ENCODE measurements around the gene PEX5.
A peak's percentile ranks its signal among the peaks of the same experiment; 100 is the strongest.
"Not testable (repeated sequence)": the region's sequence is repeated elsewhere in the genome, so short reads cannot be mapped to it uniquely, and the experiment has no call there.

The PEX5 gene

DNA sequence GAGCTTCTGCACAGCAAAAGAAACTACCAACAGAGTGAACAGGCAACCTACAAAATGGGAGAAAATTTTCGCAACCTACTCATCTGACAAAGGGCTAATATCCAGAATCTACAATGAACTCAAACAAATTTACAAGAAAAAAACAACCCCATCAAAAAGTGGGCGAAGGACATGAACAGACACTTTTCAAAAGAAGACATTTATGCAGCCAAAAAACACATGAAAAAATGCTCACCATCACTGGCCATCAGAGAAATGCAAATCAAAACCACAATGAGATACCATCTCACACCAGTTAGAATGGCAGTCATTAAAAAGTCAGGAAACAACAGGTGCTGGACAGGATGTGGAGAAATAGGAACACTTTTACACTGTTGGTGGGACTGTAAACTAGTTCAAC is 24.3 kb downstream of the PEX5 start:
- not testable (repeated sequence) for ATAC-seq (replicated peaks); DNase-seq; H3K4me1 Mint-ChIP-seq; H3K4me3 Mint-ChIP-seq; H3K27me3 Mint-ChIP-seq; H3K9me3 Mint-ChIP-seq; H3K27ac Mint-ChIP-seq
- peaks cover 33 to 40% of the 10 kb centered on the region in 2 donors for H3K36me3 Mint-ChIP-seq

DNA sequence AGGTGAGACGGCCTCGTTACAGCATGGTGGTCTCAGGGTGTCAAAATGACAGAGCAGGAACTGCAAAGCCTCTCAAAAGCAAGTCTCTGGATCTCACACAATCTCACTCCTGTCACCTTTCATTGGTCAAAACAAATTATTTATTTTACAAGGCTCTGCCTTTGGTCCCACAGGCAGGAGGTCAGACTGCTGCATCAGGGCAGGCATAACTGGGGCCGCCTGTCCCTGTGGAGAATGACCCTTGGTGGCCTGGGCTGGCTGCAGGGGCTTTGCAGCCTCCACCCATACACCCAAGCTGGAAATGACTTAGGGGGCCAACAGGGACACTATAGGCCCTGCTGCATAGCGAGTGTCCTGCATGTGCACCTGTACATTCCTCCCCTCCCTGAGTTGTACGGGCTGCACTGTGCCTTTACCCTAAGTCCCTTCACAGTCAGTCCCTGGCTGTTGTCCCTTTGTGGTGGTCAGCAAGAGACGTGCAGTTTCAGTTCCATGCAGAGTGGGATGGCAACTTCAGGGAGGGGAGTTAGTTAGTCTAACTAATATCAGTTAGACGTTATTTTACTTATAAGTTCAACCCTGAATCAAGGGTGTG is 28.1 kb downstream of the PEX5 start:
- Mint-ChIP-seq H3K9me3 (peaks cover 0 to 5% of the 10 kb centered on the region in 2 donors), H3K27me3 (no peaks in the 10 kb centered on the region), H3K27ac (no peak overlapping the region), H3K4me3 (no peak overlapping the region), H3K36me3 (peaks cover 6 to 8% of the 10 kb centered on the region in 2 donors), H3K4me1 (no peaks in the 10 kb centered on the region)
- no peak for DNase-seq
- ATAC-seq (replicated peaks), result no peak

DNA sequence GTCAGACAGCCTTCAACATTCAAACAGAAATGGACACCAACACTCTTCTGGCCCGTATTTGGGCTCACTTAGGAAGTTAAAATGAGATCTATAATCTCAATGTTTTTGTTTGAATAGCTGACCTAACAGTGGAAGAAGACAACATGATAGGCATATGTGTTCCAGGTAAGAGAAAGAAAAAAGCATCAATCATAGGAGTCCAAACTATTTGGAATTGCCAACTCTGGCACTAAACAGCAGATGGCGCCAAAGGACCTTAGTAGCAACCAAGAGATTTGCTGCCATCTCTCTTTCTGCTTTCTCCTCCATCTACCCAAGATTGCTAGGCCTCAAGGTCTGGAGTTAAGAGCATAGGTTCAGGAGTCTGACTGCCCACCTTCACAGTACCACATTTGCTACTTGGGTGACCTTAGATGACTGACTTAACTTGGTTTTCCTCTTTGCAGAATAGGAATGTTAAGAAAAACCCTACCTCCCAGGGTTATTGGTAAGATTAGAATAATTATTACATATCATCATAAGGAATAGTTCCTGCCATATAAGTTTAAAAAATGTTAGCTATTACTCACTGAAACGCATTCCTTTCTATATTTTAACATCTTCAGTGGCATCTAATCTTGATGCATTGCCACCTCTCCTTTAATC is 30.2 kb downstream of the PEX5 start:
- Mint-ChIP-seq H3K27ac (no peak overlapping the region), H3K36me3 (no peaks in the 10 kb centered on the region), H3K4me1 (no peaks in the 10 kb centered on the region), H3K27me3 (no peaks in the 10 kb centered on the region), H3K4me3 (no peak overlapping the region), H3K9me3 (peaks cover 0 to 4% of the 10 kb centered on the region in 2 donors)
- peak; percentile 25 for DNase-seq
- peak; percentile 69 for ATAC-seq (replicated peaks)

DNA sequence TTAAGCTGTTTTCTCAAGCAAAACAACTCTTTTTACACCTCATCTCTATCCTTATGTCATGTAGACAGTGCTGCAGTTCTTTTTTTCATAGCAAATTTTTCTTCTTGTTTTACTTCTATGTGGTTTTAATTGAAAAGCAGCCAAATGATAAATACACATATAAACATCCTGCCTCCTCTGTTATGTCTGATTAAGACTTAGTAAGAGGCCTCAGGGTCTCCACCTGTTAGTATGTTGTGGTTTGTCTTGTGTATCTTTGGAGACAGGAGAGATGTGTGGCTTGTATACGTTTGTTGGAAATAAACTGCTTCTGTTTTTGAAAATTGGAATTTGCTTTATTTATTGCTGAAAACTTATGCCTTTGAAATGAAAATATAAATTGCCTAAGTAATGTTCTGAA is 32.0 kb downstream of the PEX5 start:
- no peak for DNase-seq
- H3K27me3 Mint-ChIP-seq, result no peaks in the 10 kb centered on the region
- H3K9me3 Mint-ChIP-seq, result peaks cover 0 to 1% of the 10 kb centered on the region in 2 donors
- no peak overlapping the region for H3K4me3 Mint-ChIP-seq
- H3K4me1 Mint-ChIP-seq, result no peaks in the 10 kb centered on the region
- no peak for ATAC-seq (replicated peaks)
- no peak overlapping the region for H3K27ac Mint-ChIP-seq
- H3K36me3 Mint-ChIP-seq, result no peaks in the 10 kb centered on the region

DNA sequence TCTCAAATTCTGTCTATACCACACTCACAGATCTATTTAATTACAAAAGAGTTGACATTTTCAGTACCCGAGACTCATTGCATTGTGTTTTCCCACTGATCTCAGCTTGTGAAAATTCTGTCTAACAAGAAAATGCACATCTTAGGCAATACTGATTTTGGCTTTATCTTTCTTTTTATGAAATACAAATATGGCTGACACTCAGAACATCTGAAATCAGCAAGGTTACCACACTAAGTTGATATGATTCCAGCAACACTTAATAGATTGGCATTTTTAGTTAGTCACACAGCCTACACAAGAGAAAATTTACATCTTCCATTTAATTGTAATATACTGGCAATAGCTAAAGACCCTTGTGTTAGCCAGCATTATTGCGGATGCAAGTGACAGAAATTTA is 40.3 kb downstream of the PEX5 start:
- Mint-ChIP-seq H3K27me3 (peaks cover 35 to 39% of the 10 kb centered on the region in 2 donors), H3K27ac (no peak overlapping the region), H3K4me3 (no peak overlapping the region), H3K4me1 (no peaks in the 10 kb centered on the region), H3K9me3 (peaks cover 4% of the 10 kb centered on the region in 2 donors), H3K36me3 (no peaks in the 10 kb centered on the region)
- ATAC-seq (replicated peaks) (no peak), DNase-seq (no peak)

DNA sequence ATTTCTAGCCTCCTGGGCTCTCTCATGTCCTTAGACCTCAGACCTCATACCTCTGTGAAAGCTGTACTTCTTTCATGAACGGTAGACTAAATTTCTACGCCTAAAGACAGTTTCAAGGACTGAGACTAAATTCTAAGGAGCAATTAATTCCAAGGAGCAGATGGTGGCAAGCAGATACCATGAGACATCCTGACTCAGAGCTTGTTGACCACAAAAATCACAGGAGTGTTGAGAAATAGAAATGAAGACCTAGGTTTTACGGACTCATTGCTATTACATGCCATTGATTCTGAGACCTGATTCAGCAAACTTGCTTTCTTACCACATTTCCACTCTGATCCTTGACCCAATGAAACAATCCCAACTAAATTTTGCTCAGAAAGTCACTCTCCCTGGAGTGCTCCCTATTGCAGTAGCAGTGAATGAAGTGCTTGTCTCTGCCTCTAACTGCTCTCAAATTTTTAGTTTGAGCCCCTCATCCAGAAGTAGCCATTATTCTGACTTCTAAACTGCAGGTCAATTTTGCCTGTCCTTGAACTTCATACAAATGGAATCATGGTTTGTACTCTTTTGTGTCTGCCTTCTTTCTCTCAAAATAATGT is 52.0 kb downstream of the PEX5 start:
- no peaks in the 10 kb centered on the region for H3K9me3 Mint-ChIP-seq
- no peaks in the 10 kb centered on the region for H3K4me1 Mint-ChIP-seq
- H3K36me3 Mint-ChIP-seq, result no peaks in the 10 kb centered on the region
- no peak overlapping the region for H3K4me3 Mint-ChIP-seq
- ATAC-seq (replicated peaks) (no peak), DNase-seq (no peak)
- H3K27ac Mint-ChIP-seq, result no peak overlapping the region
- H3K27me3 Mint-ChIP-seq, result peaks cover 19 to 20% of the 10 kb centered on the region in 2 donors

DNA sequence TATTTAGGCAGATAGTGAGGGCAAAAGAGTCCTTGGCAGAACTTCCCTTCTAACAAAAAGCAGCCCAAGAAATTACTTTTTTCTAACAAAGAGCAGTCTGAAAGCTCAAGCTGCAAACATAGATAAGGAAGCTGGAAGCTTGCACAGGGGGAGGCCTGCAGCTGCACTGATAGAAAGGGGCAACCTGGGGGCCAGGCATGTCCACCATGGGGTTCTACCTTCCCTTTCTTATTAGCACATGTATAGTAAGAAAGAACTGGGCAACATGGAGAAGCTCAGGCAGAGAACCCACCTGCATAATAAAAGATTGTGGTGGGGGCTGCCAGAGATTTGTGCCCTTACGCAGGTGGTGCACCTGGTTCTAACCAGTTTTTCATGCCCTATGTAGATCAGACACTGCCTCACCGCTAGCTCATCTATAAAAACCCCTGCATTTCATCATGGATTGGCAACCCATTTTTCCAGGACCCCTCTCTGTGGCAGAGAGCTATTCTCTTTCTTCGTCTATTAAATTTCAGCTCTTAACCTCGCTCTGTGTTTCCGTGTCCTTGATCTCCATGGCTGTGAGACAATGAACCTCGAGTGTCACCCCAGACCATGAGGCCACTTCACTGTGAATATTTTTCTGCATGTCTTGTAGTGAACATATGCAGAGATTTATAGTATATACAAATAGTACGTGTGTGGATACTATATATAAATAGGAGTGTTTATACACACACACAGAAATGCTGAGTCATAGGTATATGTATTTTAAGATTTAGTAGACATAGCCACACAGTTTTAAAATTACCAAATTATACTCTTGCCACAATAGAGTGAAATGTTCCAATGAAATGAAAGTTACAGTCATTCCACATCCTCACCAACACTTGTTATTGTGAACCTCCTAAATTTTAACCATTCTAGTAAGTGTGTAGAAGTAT is 53.0 kb downstream of the PEX5 start:
- H3K27ac Mint-ChIP-seq, result no peak overlapping the region
- no peaks in the 10 kb centered on the region for H3K9me3 Mint-ChIP-seq
- no peaks in the 10 kb centered on the region for H3K36me3 Mint-ChIP-seq
- ATAC-seq (replicated peaks), result no peak
- DNase-seq, result no peak
- H3K4me1 Mint-ChIP-seq, result no peaks in the 10 kb centered on the region
- H3K27me3 Mint-ChIP-seq, result peaks cover 19 to 20% of the 10 kb centered on the region in 2 donors
- no peak overlapping the region for H3K4me3 Mint-ChIP-seq

DNA sequence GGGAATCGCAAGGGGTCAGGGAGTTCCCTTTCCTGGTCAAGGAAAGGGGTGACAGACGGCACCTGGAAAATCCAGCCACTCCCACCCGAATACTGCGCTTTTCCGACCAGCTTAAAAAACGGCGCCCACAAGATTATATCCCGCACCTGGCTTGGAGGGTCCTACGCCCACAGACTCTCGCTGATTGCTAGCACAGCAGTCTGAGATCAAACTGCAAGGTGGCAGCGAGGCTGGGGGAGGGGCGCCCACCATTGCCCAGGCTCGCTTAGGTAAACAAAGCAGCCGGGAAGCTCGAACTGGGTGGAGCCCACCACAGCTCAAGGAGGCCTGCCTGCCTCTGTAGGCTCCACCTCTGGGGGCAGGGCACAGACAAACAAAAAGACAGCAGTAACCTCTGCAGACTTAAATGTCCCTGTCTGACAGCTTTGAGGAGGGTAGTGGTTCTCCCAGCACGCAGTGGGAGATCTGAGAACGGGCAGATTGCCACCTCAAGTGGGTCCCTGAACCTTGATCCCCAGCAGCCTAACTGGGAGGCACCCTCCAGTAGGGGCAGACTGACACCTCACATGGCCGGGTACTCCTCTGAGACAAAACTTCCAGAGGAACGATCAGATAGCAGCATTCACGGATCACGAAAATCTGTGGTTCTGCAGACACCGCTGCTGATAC is 62.0 kb downstream of the PEX5 start:
- not testable (repeated sequence) for ATAC-seq (replicated peaks); H3K4me3 Mint-ChIP-seq; DNase-seq; H3K27me3 Mint-ChIP-seq; H3K27ac Mint-ChIP-seq; H3K36me3 Mint-ChIP-seq; H3K9me3 Mint-ChIP-seq; H3K4me1 Mint-ChIP-seq

DNA sequence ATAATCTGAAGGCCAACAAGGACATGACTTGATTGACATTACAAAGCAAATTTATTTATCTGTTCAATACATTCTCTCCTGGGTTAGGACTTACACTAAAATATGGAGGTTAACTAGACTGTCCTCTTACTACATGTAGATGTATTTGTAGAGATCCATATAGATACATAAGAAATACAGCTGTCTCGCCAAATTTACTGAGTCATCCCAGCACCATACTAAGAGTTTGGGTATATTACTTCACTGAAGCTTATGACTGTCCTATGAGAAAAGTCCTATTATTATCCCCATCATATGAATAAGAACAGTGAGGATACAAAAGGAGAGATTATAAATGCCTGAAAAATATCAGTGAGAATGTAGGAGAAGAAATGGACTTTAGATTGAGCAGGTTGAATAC is 69.6 kb downstream of the PEX5 start:
- H3K36me3 Mint-ChIP-seq, result no peaks in the 10 kb centered on the region
- no peaks in the 10 kb centered on the region for H3K4me1 Mint-ChIP-seq
- ATAC-seq (replicated peaks), result no peak
- H3K27ac Mint-ChIP-seq, result no peak overlapping the region
- peaks cover 14 to 28% of the 10 kb centered on the region in 2 donors for H3K27me3 Mint-ChIP-seq
- no peak overlapping the region for H3K4me3 Mint-ChIP-seq
- no peaks in the 10 kb centered on the region for H3K9me3 Mint-ChIP-seq
- DNase-seq, result no peak
